HepG2 (cell line): Measurements from ENCODE around the gene ARHGEF40. TPM values are rescaled to one million over a fixed set of nuclear protein-coding genes. Genes with fewer than 3 reads are reported as not detected.

Experiments used
- BRF2 ChIP-seq: sonication (generic); formaldehyde crosslinking; IDR thresholded peaks from 2 replicates; pipeline ENCODE4 v1.8.1; 2022; ENCODE audit warnings: mild to moderate bottlenecking, missing genetic modification reagents
- CENPT ChIP-seq: sonication (generic); formaldehyde crosslinking; IDR thresholded peaks from 2 replicates; pipeline ENCODE4 v1.8.0; 2022; ENCODE audit warnings: low read depth, mild to moderate bottlenecking, moderate library complexity, missing genetic modification reagents
- EHMT2 ChIP-seq: fragments of 200-600 bp; sonication (generic); IDR thresholded peaks from 2 replicates; pipeline ENCODE4 v1.7.0; 2017; ENCODE audit warnings: antibody characterized with exemption, low read depth, low read length, borderline replicate concordance
- GPN1 ChIP-seq: sonication (generic); formaldehyde crosslinking; IDR thresholded peaks from 2 replicates; pipeline ENCODE4 v1.5.1; 2020; ENCODE audit warnings: missing genetic modification reagents, borderline replicate concordance
- HOXA5 ChIP-seq: sonication (generic); formaldehyde crosslinking; IDR thresholded peaks from 2 replicates; pipeline ENCODE4 v1.4.0; 2020; ENCODE audit warnings: missing genetic modification reagents
- ISL2 ChIP-seq: sonication (generic); formaldehyde crosslinking; IDR thresholded peaks from 2 replicates; pipeline ENCODE4 v1.5.0; 2020; ENCODE audit warnings: missing genetic modification reagents
- KLF15 ChIP-seq: sonication (generic); formaldehyde crosslinking; IDR thresholded peaks from 2 replicates; pipeline ENCODE4 v1.8.1; 2023; ENCODE audit warnings: borderline replicate concordance, mild to moderate bottlenecking, inconsistent platforms, missing genetic modification reagents, mixed read lengths
- KLF6 ChIP-seq: IDR thresholded peaks from 2 replicates; pipeline ENCODE4 v1.8.0; 2016; ENCODE audit warnings: missing biosample characterization, missing genetic modification reagents
- MAZ ChIP-seq, 2 experiments: sonication (generic) in 1 of 2; formaldehyde crosslinking in 1 of 2; IDR thresholded peaks; 2 replicates each; pipeline versions ENCODE4 v1.5.0 to v1.6.1; 2012 to 2020; ENCODE audit warnings: low read depth in 2 of 2, mild to moderate bottlenecking in 2 of 2, borderline replicate concordance in 1 of 2, improper control_type of control experiment in 1 of 2, low read length in 1 of 2, missing genetic modification reagents in 1 of 2, moderate library complexity in 1 of 2
- MED8 ChIP-seq: sonication (generic); formaldehyde crosslinking; IDR thresholded peaks from 2 replicates; pipeline ENCODE4 v1.8.1; 2023; ENCODE audit warnings: mild to moderate bottlenecking, missing genetic modification reagents; ENCODE audit not compliant: insufficient replicate concordance
- MIER3 ChIP-seq: IDR thresholded peaks from 2 replicates; pipeline ENCODE4 v1.6.1; 2016; ENCODE audit warnings: missing compliant biosample characterization, borderline replicate concordance
- NFIC ChIP-seq: IDR thresholded peaks from 2 replicates; pipeline ENCODE4 v1.6.1; 2012; ENCODE audit warnings: mild to moderate bottlenecking, low read length, inconsistent platforms
- NFKB2 ChIP-seq: sonication (generic); formaldehyde crosslinking; IDR thresholded peaks from 2 replicates; pipeline ENCODE4 v1.4.0; 2020; ENCODE audit warnings: missing genetic modification reagents, borderline replicate concordance
- PRDM4 ChIP-seq: sonication (generic); formaldehyde crosslinking; IDR thresholded peaks from 2 replicates; pipeline ENCODE4 v1.9.0; 2021; ENCODE audit warnings: missing genetic modification reagents, borderline replicate concordance
- SOX6 ChIP-seq, 2 experiments: fragments of 450-650 bp in 1 of 2; sonication (generic) in 1 of 2; formaldehyde crosslinking in 1 of 2; IDR thresholded peaks; 2 replicates each; pipeline versions ENCODE4 v1.4.0 to v1.6.1; 2017 to 2020; ENCODE audit warnings: antibody characterized with exemption in 1 of 2, mild to moderate bottlenecking in 1 of 2, missing genetic modification reagents in 1 of 2
- TP53 ChIP-seq: sonication (generic); formaldehyde crosslinking; conservative IDR thresholded peaks from 2 replicates; pipeline ENCODE4 v1.4.0; 2020; ENCODE audit warnings: missing genetic modification reagents
- ZBTB10 ChIP-seq: sonication (generic); formaldehyde crosslinking; IDR thresholded peaks from 2 replicates; pipeline ENCODE4 v1.4.0; 2020; ENCODE audit warnings: missing genetic modification reagents, borderline replicate concordance
- ZFAT ChIP-seq: sonication (generic); formaldehyde crosslinking; conservative IDR thresholded peaks from 2 replicates; pipeline ENCODE4 v1.8.1; 2023; ENCODE audit warnings: missing genetic modification reagents, inconsistent platforms
- ZIK1 ChIP-seq: sonication (generic); formaldehyde crosslinking; IDR thresholded peaks from 2 replicates; pipeline ENCODE4 v1.5.0; 2020; ENCODE audit warnings: mild to moderate bottlenecking, low read depth, missing genetic modification reagents, borderline replicate concordance
- ZNF343 ChIP-seq: sonication (generic); formaldehyde crosslinking; IDR thresholded peaks from 2 replicates; pipeline ENCODE4 v1.4.0; 2020; ENCODE audit warnings: mild to moderate bottlenecking, missing genetic modification reagents
- ZNF749 ChIP-seq: sonication (generic); formaldehyde crosslinking; IDR thresholded peaks from 2 replicates; pipeline ENCODE4 v1.8.0; 2022; ENCODE audit warnings: mild to moderate bottlenecking, missing genetic modification reagents, moderate library complexity, borderline replicate concordance
- ZNF788 ChIP-seq: sonication (generic); formaldehyde crosslinking; IDR thresholded peaks from 2 replicates; pipeline ENCODE4 v1.5.0; 2020; ENCODE audit warnings: mild to moderate bottlenecking, missing genetic modification reagents, borderline replicate concordance
- polyA plus RNA-seq, 8 experiments: library from polyadenylated mRNA; depleted of rRNA in 3 of 8; stranded (reverse) in 7 of 8; unstranded in 1 of 8; fragments of >200 nt; fragmentation: Illumina TruSeq in 4 of 8; extraction: Trizol in 4 of 8; gene quantifications; 2 replicates each; pipeline versions ENCODE4 v1.2.1 to v1.2.3, GENCODE V29; 2011 to 2016; ENCODE audit warnings: low read depth in 4 of 8, missing spikeins in 1 of 8, mixed read lengths in 1 of 8; ENCODE audit not compliant: insufficient read depth in 1 of 8
- total RNA-seq, 5 experiments: library from RNA; depleted of rRNA; stranded (reverse); fragments of >200 nt; fragmentation: Illumina TruSeq; extraction: Trizol; gene quantifications; 2 replicates each; pipeline ENCODE4 v1.2.3, GENCODE V29; 2016; ENCODE audit warnings: low read depth in 1 of 5

Gene ARHGEF40
- total and polyA plus RNA-seq, 2 of the 13 experiments (the other 11 are each of a cell fraction or from before 2014, with no cell fraction given) = 28.1 to 78.1 TPM

- TF ChIP-seq SOX6 (IDR thresholded peaks at IDR 0.05) (no peak), SOX6 (CRISPR knock-in tag; IDR thresholded peaks at IDR 0.05) (peak; percentile 56; the same call in 1 of the 2 replicates), MAZ (IDR thresholded peaks at IDR 0.05; ENCODE audit: borderline replicate concordance, low read depth, low read length) (no peak), MAZ (CRISPR knock-in tag; IDR thresholded peaks at IDR 0.05; ENCODE audit: low read depth) (0 out of 2 replicates have a peak, but pooled peaks have one; percentile 33), CENPT (CRISPR knock-in tag) (no peak), NFKB2 (0 out of 2 replicates have a peak, but pooled peaks have one; percentile 66), ISL2 (CRISPR knock-in tag) (peak; percentile 22; the same call in 1 of the 2 replicates), ZFAT (CRISPR knock-in tag) (no peak), MIER3 (CRISPR knock-in tag) (no peak), ZNF788 (CRISPR knock-in tag) (peak; percentile 80; the same call in 1 of the 2 replicates), PRDM4 (CRISPR knock-in tag) (0 out of 2 replicates have a peak, but pooled peaks have one; percentile 33), ZNF343 (0 out of 2 replicates have a peak, but pooled peaks have one; percentile 55), HOXA5 (CRISPR knock-in tag) (0 out of 2 replicates have a peak, but pooled peaks have one; percentile 24), ZNF749 (CRISPR knock-in tag) (no peak), TP53 (CRISPR knock-in tag) (no peak), NFIC (no peak), BRF2 (CRISPR knock-in tag) (peak; percentile 7; the same call in 1 of the 2 replicates), EHMT2 (no peak), ZBTB10 (no peak), MED8 (CRISPR knock-in tag) (peak; percentile 72), GPN1 (CRISPR knock-in tag) (no peak), KLF15 (CRISPR knock-in tag) (no peak), KLF6 (CRISPR knock-in tag) (0 out of 2 replicates have a peak, but pooled peaks have one; percentile 9), ZIK1 (CRISPR knock-in tag) (no peak)
These were observed 569 bp upstream of the ARHGEF40 start (continued) for GRCh38 chr14:21069388-21070082.
